Smooth muscle cell (in vitro differentiated cells): ENCODE data around the gene CDC42. TPM values are rescaled to one million over a fixed set of nuclear protein-coding genes. Genes with fewer than 3 reads are reported as not detected.

Experiments
- DNase-seq: peaks from one replicate; lab custom pipeline; 2025; ENCODE audit not compliant: unreplicated experiment; lab: John Stamatoyannopoulos, UW
- H2AFZ ChIP-seq: fragments of 200-600 bp; sonication (generic); 2 replicates; pipeline ENCODE4 v1.6.0; 2016; ENCODE audit warnings: antibody characterized with exemption, low read depth, mild to moderate bottlenecking
- H3F3A ChIP-seq: fragments of 200-600 bp; sonication (generic); 2 replicates; pipeline ENCODE4 v1.6.0; 2017; ENCODE audit warnings: antibody characterized with exemption, low read depth
- H3K27ac ChIP-seq: fragments of 200-600 bp; sonication (generic); 2 replicates; pipeline ENCODE4 v1.5.1; 2016; ENCODE audit warnings: low read depth, mild to moderate bottlenecking
- H3K27me3 ChIP-seq: fragments of 200-600 bp; sonication (generic); 2 replicates; pipeline ENCODE4 v1.6.1; 2016; ENCODE audit warnings: low read depth, mild to moderate bottlenecking
- H3K36me3 ChIP-seq: fragments of 200-600 bp; sonication (generic); 2 replicates; pipeline ENCODE4 v1.5.1; 2016; ENCODE audit warnings: low read depth
- H3K4me1 ChIP-seq: fragments of 200-600 bp; sonication (generic); 2 replicates; pipeline ENCODE4 v1.5.1; 2016; ENCODE audit warnings: low read depth
- H3K4me2 ChIP-seq: fragments of 200-600 bp; sonication (generic); 2 replicates; pipeline ENCODE4 v1.6.0; 2016; ENCODE audit warnings: mild to moderate bottlenecking
- H3K4me3 ChIP-seq: fragments of 200-600 bp; sonication (generic); 2 replicates; pipeline ENCODE4 v1.5.1; 2016; ENCODE audit warnings: mild to moderate bottlenecking
- H3K79me2 ChIP-seq: fragments of 200-600 bp; sonication (generic); 2 replicates; pipeline ENCODE4 v1.6.0; 2016; ENCODE audit warnings: low read depth, mild to moderate bottlenecking
- H3K9ac ChIP-seq: fragments of 200-600 bp; sonication (generic); 2 replicates; pipeline ENCODE4 v1.6.0; 2016; ENCODE audit warnings: low read depth
- H3K9me3 ChIP-seq: fragments of 200-600 bp; sonication (generic); replicated peaks from 2 replicates; pipeline ENCODE4 v1.5.1; 2016; ENCODE audit warnings: low read depth
- H4K20me1 ChIP-seq: fragments of 200-600 bp; sonication (generic); 2 replicates; pipeline ENCODE4 v1.6.0; 2016; ENCODE audit warnings: low read depth
- WGBS: methylation state at CpG from one replicate; pipeline ENCODE4 v1.1.7; 2016; ENCODE audit warnings: low lambda C conversion rate; 5-methylcytosine and 5-hydroxymethylcytosine counted together
- polyA plus RNA-seq: library from polyadenylated mRNA; unstranded; fragments of >200 nt; fragmentation: Nextera tagmentation; extraction: Ambion mirVana; gene quantifications from 2 replicates; pipeline ENCODE4 v1.2.1, GENCODE V29; 2016
- total RNA-seq: library from RNA; depleted of rRNA; stranded (reverse); fragments of >200 nt; gene quantifications from 2 replicates; pipeline ENCODE4 v1.2.3, GENCODE V29; 2014
- TF ChIP-seq, protein P1 (sequence below): fragments of 200-600 bp; sonication (generic); IDR thresholded peaks from 2 replicates; pipeline ENCODE4 v1.5.1; 2017; ENCODE audit warnings: borderline replicate concordance, mild to moderate bottlenecking, antibody characterized with exemption; ENCODE audit not compliant: insufficient read depth, poor library complexity, severe bottlenecking

Gene CDC42
- total and polyA plus RNA-seq, 2 experiments from 2014 or later: 74.0 to 407 TPM

DNA sequence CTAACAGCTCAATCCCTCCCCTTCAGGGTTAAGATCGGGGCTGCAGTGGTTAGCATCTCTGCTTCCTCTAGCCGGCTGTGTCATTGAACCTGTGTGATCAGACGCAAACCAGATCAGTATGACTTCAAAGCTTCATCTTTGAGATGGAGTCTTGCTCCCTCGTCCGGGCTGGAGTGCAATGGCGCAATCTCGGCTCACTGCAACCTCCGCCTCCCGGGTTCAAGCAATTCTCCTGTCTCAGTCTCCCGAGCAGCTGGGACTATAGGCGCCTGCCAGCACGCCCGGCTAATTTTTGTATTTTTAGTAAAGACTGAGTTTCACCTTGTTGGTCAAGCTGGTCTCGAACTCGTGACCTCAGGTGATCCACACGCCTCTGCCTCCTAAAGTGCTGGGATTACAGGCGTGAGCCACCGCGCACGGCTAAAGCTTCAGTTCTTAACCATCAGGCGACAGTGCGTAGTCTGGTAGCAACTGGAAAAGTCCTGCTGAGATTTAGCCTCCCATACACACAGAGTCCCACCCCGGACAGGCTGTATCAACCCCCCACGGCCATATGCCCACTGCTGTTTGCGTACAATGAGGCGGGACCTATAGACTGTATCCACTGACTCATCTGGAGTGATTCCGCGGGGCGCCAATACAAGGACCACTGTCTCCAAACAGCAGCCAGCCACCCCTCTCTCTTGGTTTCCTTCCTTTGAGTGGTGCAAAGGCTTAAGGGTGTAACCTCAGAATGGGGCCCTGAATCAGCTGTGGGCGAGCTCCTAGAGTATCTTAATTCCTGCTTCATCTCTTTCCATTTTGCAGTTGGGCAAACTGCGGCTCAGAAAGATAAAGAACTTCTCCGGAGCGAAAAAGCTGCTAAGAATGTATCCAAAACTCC, 27.8 kb upstream of the CDC42 start:
- Histone ChIP-seq H3K4me2 (peak overlapping the region; percentile 87), H3K4me1 (no peaks in the 10 kb centered on the region), H3K9me3 (no peaks in the 10 kb centered on the region), H4K20me1 (no peaks in the 10 kb centered on the region), H3K4me3 (peak overlapping the region; percentile 73), H3F3A (peaks cover 11% of the 10 kb centered on the region), H3K79me2 (no peaks in the 10 kb centered on the region), H3K27me3 (no peaks in the 10 kb centered on the region), H3K36me3 (no peaks in the 10 kb centered on the region), H3K27ac (peak overlapping the region; percentile 96), H3K9ac (peak overlapping the region; percentile 93), H2AFZ (peak overlapping the region; percentile 80)
- TF ChIP-seq, protein P1, sequence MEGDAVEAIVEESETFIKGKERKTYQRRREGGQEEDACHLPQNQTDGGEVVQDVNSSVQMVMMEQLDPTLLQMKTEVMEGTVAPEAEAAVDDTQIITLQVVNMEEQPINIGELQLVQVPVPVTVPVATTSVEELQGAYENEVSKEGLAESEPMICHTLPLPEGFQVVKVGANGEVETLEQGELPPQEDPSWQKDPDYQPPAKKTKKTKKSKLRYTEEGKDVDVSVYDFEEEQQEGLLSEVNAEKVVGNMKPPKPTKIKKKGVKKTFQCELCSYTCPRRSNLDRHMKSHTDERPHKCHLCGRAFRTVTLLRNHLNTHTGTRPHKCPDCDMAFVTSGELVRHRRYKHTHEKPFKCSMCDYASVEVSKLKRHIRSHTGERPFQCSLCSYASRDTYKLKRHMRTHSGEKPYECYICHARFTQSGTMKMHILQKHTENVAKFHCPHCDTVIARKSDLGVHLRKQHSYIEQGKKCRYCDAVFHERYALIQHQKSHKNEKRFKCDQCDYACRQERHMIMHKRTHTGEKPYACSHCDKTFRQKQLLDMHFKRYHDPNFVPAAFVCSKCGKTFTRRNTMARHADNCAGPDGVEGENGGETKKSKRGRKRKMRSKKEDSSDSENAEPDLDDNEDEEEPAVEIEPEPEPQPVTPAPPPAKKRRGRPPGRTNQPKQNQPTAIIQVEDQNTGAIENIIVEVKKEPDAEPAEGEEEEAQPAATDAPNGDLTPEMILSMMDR: no peak
- WGBS: 10% methylated on average over 33 of the region's 33 CpGs
- DNase-seq: peak; percentile 57

DNA sequence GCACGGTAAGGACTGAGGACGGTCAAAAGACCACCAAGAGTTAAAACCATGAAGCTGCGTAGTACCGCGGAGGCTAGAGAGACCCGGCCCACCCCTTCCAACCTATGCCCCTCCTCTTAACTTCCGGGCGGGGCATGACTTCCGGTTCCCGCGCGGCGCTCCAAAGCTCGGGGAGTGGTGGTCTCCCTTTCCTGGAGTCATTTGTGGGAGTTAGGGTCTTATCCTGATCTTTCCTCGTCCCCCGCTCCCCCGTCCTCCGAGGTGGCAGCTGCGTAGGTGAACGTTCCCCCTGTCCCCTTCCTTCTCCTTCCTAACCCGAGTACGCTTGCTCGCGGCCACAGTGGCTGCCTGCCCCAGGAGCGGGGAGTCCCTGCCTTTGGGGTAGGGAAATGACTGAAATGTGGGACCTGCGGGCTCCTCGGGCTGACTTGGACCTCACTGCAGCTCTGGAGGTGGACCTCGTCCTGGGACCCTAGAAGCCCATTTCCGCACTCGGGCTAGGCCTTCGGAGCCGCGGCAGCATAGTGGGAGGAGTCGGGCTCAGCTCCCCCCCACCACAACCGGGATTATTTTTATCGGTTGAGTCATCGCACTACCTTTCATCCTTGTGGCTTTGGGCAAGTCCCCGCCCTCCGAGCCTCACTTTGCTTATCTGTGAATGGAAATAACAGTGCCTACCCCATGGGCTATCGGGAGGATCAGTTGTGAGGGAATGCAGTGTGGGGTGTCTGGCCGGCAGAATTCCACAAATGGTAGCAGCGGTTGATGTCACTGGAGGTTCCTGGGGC, 26.9 kb upstream of the CDC42 start:
- Histone ChIP-seq H3K9me3 (no peaks in the 10 kb centered on the region), H3F3A (peaks cover 11% of the 10 kb centered on the region), H3K4me3 (peak overlapping the region; percentile 73), H3K4me1 (no peaks in the 10 kb centered on the region), H3K79me2 (no peaks in the 10 kb centered on the region), H4K20me1 (no peaks in the 10 kb centered on the region), H3K27me3 (no peaks in the 10 kb centered on the region), H3K4me2 (peak overlapping the region; percentile 87), H3K36me3 (no peaks in the 10 kb centered on the region), H3K27ac (peak overlapping the region; percentile 96), H3K9ac (peak overlapping the region; percentile 93), H2AFZ (peak overlapping the region; percentile 80)
- under 1% methylated on average over 42 of the region's 42 CpGs for WGBS
- TF ChIP-seq, protein P1: no peak
- peak; percentile 67 for DNase-seq

DNA sequence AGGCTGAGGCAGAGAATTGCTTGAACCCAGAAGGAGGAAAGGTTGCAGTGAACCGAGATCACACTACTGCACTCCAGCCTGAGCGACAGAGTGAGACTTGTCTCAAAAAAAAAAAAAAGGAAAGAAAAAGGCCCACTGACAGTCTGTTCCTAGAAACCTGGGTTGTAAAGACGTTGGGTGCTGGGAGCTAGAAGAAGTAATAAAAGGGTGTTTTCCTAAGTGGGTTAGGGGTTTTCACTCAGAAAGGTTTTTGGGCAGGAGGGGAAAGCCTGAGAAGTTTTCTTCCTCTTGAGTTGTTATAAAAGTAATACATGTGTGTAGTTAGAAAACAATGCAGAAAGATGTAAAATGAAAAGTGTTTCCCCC, 25.6 kb upstream of the CDC42 start:
- Histone ChIP-seq H3K36me3 (no peaks in the 10 kb centered on the region), H3K9ac (no peak overlapping the region), H3K4me1 (no peaks in the 10 kb centered on the region), H3F3A (peaks cover 11% of the 10 kb centered on the region), H2AFZ (no peak overlapping the region), H3K4me2 (no peak overlapping the region), H3K27me3 (no peaks in the 10 kb centered on the region), H4K20me1 (no peaks in the 10 kb centered on the region), H3K9me3 (no peaks in the 10 kb centered on the region), H3K4me3 (no peak overlapping the region), H3K27ac (no peak overlapping the region), H3K79me2 (no peaks in the 10 kb centered on the region)
- DNase-seq: no peak
- TF ChIP-seq, protein P1: no peak
- 84% methylated on average over 3 of the region's 3 CpGs for WGBS
